GM12878 (cell line): Measurements from ENCODE around the gene KPNA1. TPM values are rescaled to one million over a fixed set of nuclear protein-coding genes. Genes with fewer than 3 reads are reported as not detected.
A peak's percentile ranks its signal among the peaks of the same experiment; 100 is the strongest.

Experiments
- BACH1 ChIP-seq: fragments of 450-650 bp; IDR thresholded peaks from 2 replicates; pipeline ENCODE4 v1.6.1; 2017; ENCODE audit warnings: mild to moderate bottlenecking, borderline replicate concordance
- BMI1 ChIP-seq: fragments of 450-650 bp; IDR thresholded peaks from 2 replicates; pipeline ENCODE4 v1.6.1; 2016; ENCODE audit warnings: mild to moderate bottlenecking, moderate library complexity, borderline replicate concordance
- CREB1 ChIP-seq: IDR thresholded peaks from 2 replicates; pipeline ENCODE4 v1.6.1; 2012; ENCODE audit warnings: low read depth, mild to moderate bottlenecking, inconsistent platforms
- E2F8 ChIP-seq: fragments of 450-650 bp; IDR thresholded peaks from 2 replicates; pipeline ENCODE4 v1.6.1; 2018; ENCODE audit warnings: mild to moderate bottlenecking, low read depth, moderate library complexity; ENCODE audit not compliant: partially characterized antibody
- EED ChIP-seq: sonication (generic); IDR thresholded peaks from 2 replicates; pipeline ENCODE4 v1.6.1; 2016; ENCODE audit warnings: antibody characterized with exemption, low read depth
- ESRRA ChIP-seq: IDR thresholded peaks from 2 replicates; pipeline ENCODE4 v1.6.1; 2012; ENCODE audit warnings: mild to moderate bottlenecking, low read length, improper control_type of control experiment
- HDGF ChIP-seq: fragments of 450-650 bp; IDR thresholded peaks from 2 replicates; pipeline ENCODE4 v1.6.1; 2016; ENCODE audit warnings: antibody characterized with exemption
- KAT2A ChIP-seq: conservative IDR thresholded peaks from 2 replicates; pipeline ENCODE4 v1.6.1; 2011; ENCODE audit warnings: low read depth, low read length; ENCODE audit not compliant: control insufficient read depth
- RELB ChIP-seq: fragments of 450-650 bp; IDR thresholded peaks from 2 replicates; pipeline ENCODE4 v1.6.1; 2017; ENCODE audit warnings: low read depth, mild to moderate bottlenecking, moderate library complexity
- SMAD1 ChIP-seq: fragments of 450-650 bp; IDR thresholded peaks from 2 replicates; pipeline ENCODE4 v1.6.1; 2018; ENCODE audit warnings: mild to moderate bottlenecking, low read depth; ENCODE audit not compliant: partially characterized antibody
- TBL1XR1 ChIP-seq: IDR thresholded peaks from 2 replicates; pipeline ENCODE4 v1.6.1; 2012; ENCODE audit warnings: low read depth, low read length, improper control_type of control experiment
- TCF7 ChIP-seq: IDR thresholded peaks from 2 replicates; pipeline ENCODE4 v1.6.1; 2014; ENCODE audit warnings: antibody characterized with exemption, borderline replicate concordance
- WRNIP1 ChIP-seq: IDR thresholded peaks from 2 replicates; pipeline ENCODE4 v1.6.1; 2011; ENCODE audit warnings: low read depth, low read length, improper control_type of control experiment, borderline replicate concordance
- ZBTB11 ChIP-seq: fragments of 450-650 bp; formaldehyde crosslinking; IDR thresholded peaks from 2 replicates; pipeline ENCODE4 v1.5.0; 2022; ENCODE audit warnings: mild to moderate bottlenecking, missing genetic modification characterization
- ZBTB40 ChIP-seq: fragments of 450-650 bp; IDR thresholded peaks from 2 replicates; pipeline ENCODE4 v1.6.1; 2016; ENCODE audit warnings: mild to moderate bottlenecking, moderate library complexity, borderline replicate concordance
- ZSCAN29 ChIP-seq: fragments of 450-650 bp; IDR thresholded peaks from 2 replicates; pipeline ENCODE4 v1.6.1; 2017; ENCODE audit warnings: mild to moderate bottlenecking, moderate library complexity
- polyA plus RNA-seq, 11 experiments: library from polyadenylated mRNA; depleted of rRNA in 4 of 11; unstranded in 6 of 11; stranded (reverse) in 5 of 11; fragments of >200 nt; fragmentation: Nextera tagmentation in 4 of 11; fragmentation: Illumina TruSeq in 1 of 11; extraction: Ambion mirVana in 4 of 11; extraction: Trizol in 1 of 11; gene quantifications; 1 replicate in 1 of 11; 2 replicates in 10 of 11; pipeline versions ENCODE4 v1.2.1 to v1.2.3, GENCODE V29; 2011 to 2016; ENCODE audit warnings: inconsistent platforms in 2 of 11, missing spikeins in 2 of 11, low read depth in 1 of 11
- total RNA-seq, 4 experiments: library from RNA; depleted of rRNA in 3 of 4; stranded (reverse); fragments of >200 nt in 3 of 4; fragmentation: Illumina TruSeq in 1 of 4; extraction: Trizol in 1 of 4; gene quantifications; 2 replicates each; pipeline versions ENCODE4 v1.2.1 to v1.2.3, GENCODE V29; 2013 to 2021

The KPNA1 gene
- total and polyA plus RNA-seq, 10 of the 15 experiments (the other 5 are each of a cell fraction or from before 2014, with no cell fraction given) = 8.5 to 52.7 (median 41.0) TPM

- no peak for TF ChIP-seq ZBTB40
- TF ChIP-seq ZBTB11 (CRISPR knock-in tag) = no peak
- no peak for TF ChIP-seq ZSCAN29
- peak; percentile 45; the same call in 1 of the 2 replicates for TF ChIP-seq EED
- TF ChIP-seq TBL1XR1 = no peak
- peak; percentile 65; the same call in 1 of the 2 replicates for TF ChIP-seq RELB
- TF ChIP-seq WRNIP1 = no peak
- no peak for TF ChIP-seq E2F8
- TF ChIP-seq BACH1 = peak; percentile 55; the same call in 1 of the 2 replicates
- TF ChIP-seq KAT2A = no peak
- TF ChIP-seq TCF7 = no peak
- no peak for TF ChIP-seq ESRRA
- peak; percentile 36 for TF ChIP-seq SMAD1
- TF ChIP-seq BMI1 = no peak
- no peak for TF ChIP-seq CREB1
- TF ChIP-seq HDGF = no peak
Measured at GRCh38 chr3:122497425-122497824, 17.3 kb downstream of the KPNA1 start (continued).
